HepG2 (cell line): ENCODE data around the gene CORO1C. TPM values are rescaled to one million over a fixed set of nuclear protein-coding genes. Genes with fewer than 3 reads are reported as not detected.

Experiments used
- AKAP8 ChIP-seq: sonication (generic); formaldehyde crosslinking; IDR thresholded peaks from 2 replicates; pipeline ENCODE4 v1.5.1; 2020; ENCODE audit warnings: mild to moderate bottlenecking, missing genetic modification reagents
- ARID2 ChIP-seq: sonication (generic); formaldehyde crosslinking; IDR thresholded peaks from 2 replicates; pipeline ENCODE4 v1.8.1; 2022; ENCODE audit warnings: mild to moderate bottlenecking, missing genetic modification reagents, borderline replicate concordance
- CAMTA2 ChIP-seq: sonication (generic); formaldehyde crosslinking; IDR thresholded peaks from 2 replicates; pipeline ENCODE4 v1.4.0; 2020; ENCODE audit warnings: mild to moderate bottlenecking, missing genetic modification reagents, borderline replicate concordance
- GFI1 ChIP-seq: sonication (generic); formaldehyde crosslinking; IDR thresholded peaks from 2 replicates; pipeline ENCODE4 v1.5.0; 2020; ENCODE audit warnings: missing genetic modification reagents, mild to moderate bottlenecking, borderline replicate concordance
- GTF2F1 ChIP-seq: fragments of 150-350 bp; IDR thresholded peaks from 2 replicates; pipeline ENCODE4 v1.6.1; 2014; ENCODE audit warnings: low read length
- HDAC2 ChIP-seq: sonication (generic); formaldehyde crosslinking; IDR thresholded peaks from 2 replicates; pipeline ENCODE4 v1.4.0; 2020; ENCODE audit warnings: missing genetic modification reagents
- JUN ChIP-seq: sonication (generic); formaldehyde crosslinking; IDR thresholded peaks from 2 replicates; pipeline ENCODE4 v1.4.0; 2020; ENCODE audit warnings: mild to moderate bottlenecking, missing genetic modification reagents
- JUND ChIP-seq: sonication (generic); formaldehyde crosslinking; IDR thresholded peaks from 2 replicates; pipeline ENCODE4 v1.8.0; 2022; ENCODE audit warnings: mild to moderate bottlenecking, missing genetic modification reagents
- ZNF329 ChIP-seq: sonication (generic); formaldehyde crosslinking; IDR thresholded peaks from 2 replicates; pipeline ENCODE4 v1.9.0; 2021; ENCODE audit warnings: low read depth, mild to moderate bottlenecking, missing genetic modification reagents
- ZNF446 ChIP-seq: sonication (generic); formaldehyde crosslinking; IDR thresholded peaks from 2 replicates; pipeline ENCODE4 v1.5.0; 2020; ENCODE audit warnings: mild to moderate bottlenecking, missing genetic modification reagents
- ZNF460 ChIP-seq: sonication (generic); formaldehyde crosslinking; IDR thresholded peaks from 2 replicates; pipeline ENCODE4 v1.5.1; 2020; ENCODE audit warnings: missing genetic modification reagents, mild to moderate bottlenecking, borderline replicate concordance
- ZNF615 ChIP-seq: sonication (generic); formaldehyde crosslinking; IDR thresholded peaks from 2 replicates; pipeline ENCODE4 v1.5.0; 2020; ENCODE audit warnings: mild to moderate bottlenecking, missing genetic modification reagents, borderline replicate concordance
- ZNF616 ChIP-seq: sonication (generic); formaldehyde crosslinking; IDR thresholded peaks from 2 replicates; pipeline ENCODE4 v1.5.0; 2020; ENCODE audit warnings: low read depth, mild to moderate bottlenecking, missing genetic modification reagents
- ZNF737 ChIP-seq: sonication (generic); formaldehyde crosslinking; IDR thresholded peaks from 2 replicates; pipeline ENCODE4 v1.5.0; 2020; ENCODE audit warnings: missing genetic modification reagents, mild to moderate bottlenecking, borderline replicate concordance
- ZNF75D ChIP-seq: sonication (generic); formaldehyde crosslinking; IDR thresholded peaks from 2 replicates; pipeline ENCODE4 v1.8.1; 2023; ENCODE audit warnings: missing genetic modification reagents, mild to moderate bottlenecking, borderline replicate concordance
- polyA plus RNA-seq, 8 experiments: library from polyadenylated mRNA; depleted of rRNA in 3 of 8; stranded (reverse) in 7 of 8; unstranded in 1 of 8; fragments of >200 nt; fragmentation: Illumina TruSeq in 4 of 8; extraction: Trizol in 4 of 8; gene quantifications; 2 replicates each; pipeline versions ENCODE4 v1.2.1 to v1.2.3, GENCODE V29; 2011 to 2016; ENCODE audit warnings: low read depth in 4 of 8, missing spikeins in 1 of 8, mixed read lengths in 1 of 8; ENCODE audit not compliant: insufficient read depth in 1 of 8
- total RNA-seq, 5 experiments: library from RNA; depleted of rRNA; stranded (reverse); fragments of >200 nt; fragmentation: Illumina TruSeq; extraction: Trizol; gene quantifications; 2 replicates each; pipeline ENCODE4 v1.2.3, GENCODE V29; 2016; ENCODE audit warnings: low read depth in 1 of 5
- TF ChIP-seq, protein P1 (sequence below): sonication (generic); formaldehyde crosslinking; IDR thresholded peaks from 2 replicates; pipeline ENCODE4 v1.4.0; 2020; ENCODE audit warnings: mild to moderate bottlenecking, missing genetic modification reagents
- TF ChIP-seq, protein P2 (sequence below): sonication (generic); formaldehyde crosslinking; IDR thresholded peaks from 2 replicates; pipeline ENCODE4 v1.8.1; 2022; ENCODE audit warnings: mild to moderate bottlenecking, missing genetic modification reagents
- TF ChIP-seq, protein P3 (sequence below), 2 experiments: fragments of 450-650 bp in 1 of 2; sonication (generic) in 1 of 2; formaldehyde crosslinking; IDR thresholded peaks; 2 replicates each; pipeline versions ENCODE4 v1.5.0 to v1.8.0; 2020 to 2022; ENCODE audit warnings: mild to moderate bottlenecking in 1 of 2, missing genetic modification reagents in 1 of 2
- TF ChIP-seq, protein P4 (sequence below): sonication (generic); formaldehyde crosslinking; IDR thresholded peaks from 2 replicates; pipeline ENCODE4 v1.8.0; 2022; ENCODE audit warnings: mild to moderate bottlenecking, missing genetic modification reagents
- TF ChIP-seq, protein P5 (sequence below): sonication (generic); formaldehyde crosslinking; IDR thresholded peaks from 2 replicates; pipeline ENCODE4 v1.5.0; 2020; ENCODE audit warnings: mild to moderate bottlenecking, missing genetic modification reagents
- TF ChIP-seq, protein P6 (sequence below): sonication (generic); formaldehyde crosslinking; IDR thresholded peaks from 2 replicates; pipeline ENCODE4 v1.4.0; 2020; ENCODE audit warnings: missing genetic modification reagents

CORO1C gene
- total and polyA plus RNA-seq, 2 of the 13 experiments (the other 11 are each of a cell fraction or from before 2014, with no cell fraction given), result 73.7 to 131 TPM

DNA sequence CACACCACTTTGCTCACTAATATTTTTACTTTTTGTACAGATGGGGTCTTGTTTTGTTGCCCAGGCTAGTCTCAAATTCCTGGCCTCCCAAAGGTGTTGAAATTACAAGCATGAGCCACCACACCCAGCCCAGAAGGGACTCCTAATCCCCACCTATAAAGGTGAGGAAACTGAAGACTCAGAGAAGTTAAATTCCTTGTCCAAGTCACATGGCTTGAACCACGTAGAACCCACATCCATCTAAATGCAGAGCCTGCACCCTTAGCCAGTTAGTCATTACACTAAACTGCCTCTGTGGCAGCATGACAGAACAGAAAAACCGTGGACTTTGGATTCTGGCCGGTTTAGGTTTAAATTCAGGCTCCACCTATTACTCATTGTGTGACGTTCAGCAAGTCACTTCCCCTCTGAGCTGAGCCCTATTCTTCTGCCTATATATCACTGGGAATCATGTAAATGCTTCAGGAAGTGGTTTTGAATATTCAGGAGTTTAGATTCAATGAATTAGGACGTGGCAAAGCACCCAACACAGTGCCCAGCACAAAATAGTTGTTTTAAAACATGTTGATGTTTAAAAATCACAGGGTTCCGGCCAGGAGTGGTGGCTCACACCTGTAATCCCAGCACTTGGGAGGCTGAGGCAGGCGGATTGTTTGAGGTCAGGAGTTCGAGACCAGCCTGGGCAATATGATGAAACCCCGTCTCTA, 3.0 kb upstream of the CORO1C start (continued):
- TF ChIP-seq, protein P1, sequence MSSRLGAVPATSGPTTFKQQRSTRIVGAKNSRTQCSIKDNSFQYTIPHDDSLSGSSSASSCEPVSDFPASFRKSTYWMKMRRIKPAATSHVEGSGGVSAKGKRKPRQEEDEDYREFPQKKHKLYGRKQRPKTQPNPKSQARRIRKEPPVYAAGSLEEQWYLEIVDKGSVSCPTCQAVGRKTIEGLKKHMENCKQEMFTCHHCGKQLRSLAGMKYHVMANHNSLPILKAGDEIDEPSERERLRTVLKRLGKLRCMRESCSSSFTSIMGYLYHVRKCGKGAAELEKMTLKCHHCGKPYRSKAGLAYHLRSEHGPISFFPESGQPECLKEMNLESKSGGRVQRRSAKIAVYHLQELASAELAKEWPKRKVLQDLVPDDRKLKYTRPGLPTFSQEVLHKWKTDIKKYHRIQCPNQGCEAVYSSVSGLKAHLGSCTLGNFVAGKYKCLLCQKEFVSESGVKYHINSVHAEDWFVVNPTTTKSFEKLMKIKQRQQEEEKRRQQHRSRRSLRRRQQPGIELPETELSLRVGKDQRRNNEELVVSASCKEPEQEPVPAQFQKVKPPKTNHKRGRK (CRISPR knock-in tag), result no peak
- TF ChIP-seq ARID2 (peak; percentile 63; the same call in 1 of the 2 replicates), ZNF737 (CRISPR knock-in tag) (no peak), ZNF329 (CRISPR knock-in tag) (no peak), ZNF460 (CRISPR knock-in tag) (peak; percentile 83; the same call in 1 of the 2 replicates), ZNF446 (no peak), ZNF616 (CRISPR knock-in tag) (no peak), GTF2F1 (peak; percentile 62; the same call in 1 of the 2 replicates), ZNF75D (no peak), JUND (no peak), ZNF615 (CRISPR knock-in tag) (no peak), AKAP8 (CRISPR knock-in tag) (no peak), JUN (CRISPR knock-in tag) (no peak), GFI1 (CRISPR knock-in tag) (no peak), HDAC2 (peak; percentile 44; the same call in 1 of the 2 replicates), CAMTA2 (CRISPR knock-in tag) (no peak)
- TF ChIP-seq, protein P2, sequence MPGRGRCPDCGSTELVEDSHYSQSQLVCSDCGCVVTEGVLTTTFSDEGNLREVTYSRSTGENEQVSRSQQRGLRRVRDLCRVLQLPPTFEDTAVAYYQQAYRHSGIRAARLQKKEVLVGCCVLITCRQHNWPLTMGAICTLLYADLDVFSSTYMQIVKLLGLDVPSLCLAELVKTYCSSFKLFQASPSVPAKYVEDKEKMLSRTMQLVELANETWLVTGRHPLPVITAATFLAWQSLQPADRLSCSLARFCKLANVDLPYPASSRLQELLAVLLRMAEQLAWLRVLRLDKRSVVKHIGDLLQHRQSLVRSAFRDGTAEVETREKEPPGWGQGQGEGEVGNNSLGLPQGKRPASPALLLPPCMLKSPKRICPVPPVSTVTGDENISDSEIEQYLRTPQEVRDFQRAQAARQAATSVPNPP (CRISPR knock-in tag), result no peak
- TF ChIP-seq, protein P3, sequence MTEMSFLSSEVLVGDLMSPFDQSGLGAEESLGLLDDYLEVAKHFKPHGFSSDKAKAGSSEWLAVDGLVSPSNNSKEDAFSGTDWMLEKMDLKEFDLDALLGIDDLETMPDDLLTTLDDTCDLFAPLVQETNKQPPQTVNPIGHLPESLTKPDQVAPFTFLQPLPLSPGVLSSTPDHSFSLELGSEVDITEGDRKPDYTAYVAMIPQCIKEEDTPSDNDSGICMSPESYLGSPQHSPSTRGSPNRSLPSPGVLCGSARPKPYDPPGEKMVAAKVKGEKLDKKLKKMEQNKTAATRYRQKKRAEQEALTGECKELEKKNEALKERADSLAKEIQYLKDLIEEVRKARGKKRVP (CRISPR knock-in tag; IDR thresholded peaks at IDR 0.05), result peak in 1 of 2 experiments; percentile 70; a peak in 2 of 4 replicates
- TF ChIP-seq, protein P4, sequence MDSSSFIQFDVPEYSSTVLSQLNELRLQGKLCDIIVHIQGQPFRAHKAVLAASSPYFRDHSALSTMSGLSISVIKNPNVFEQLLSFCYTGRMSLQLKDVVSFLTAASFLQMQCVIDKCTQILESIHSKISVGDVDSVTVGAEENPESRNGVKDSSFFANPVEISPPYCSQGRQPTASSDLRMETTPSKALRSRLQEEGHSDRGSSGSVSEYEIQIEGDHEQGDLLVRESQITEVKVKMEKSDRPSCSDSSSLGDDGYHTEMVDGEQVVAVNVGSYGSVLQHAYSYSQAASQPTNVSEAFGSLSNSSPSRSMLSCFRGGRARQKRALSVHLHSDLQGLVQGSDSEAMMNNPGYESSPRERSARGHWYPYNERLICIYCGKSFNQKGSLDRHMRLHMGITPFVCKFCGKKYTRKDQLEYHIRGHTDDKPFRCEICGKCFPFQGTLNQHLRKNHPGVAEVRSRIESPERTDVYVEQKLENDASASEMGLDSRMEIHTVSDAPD (CRISPR knock-in tag), result no peak
- TF ChIP-seq, protein P5, sequence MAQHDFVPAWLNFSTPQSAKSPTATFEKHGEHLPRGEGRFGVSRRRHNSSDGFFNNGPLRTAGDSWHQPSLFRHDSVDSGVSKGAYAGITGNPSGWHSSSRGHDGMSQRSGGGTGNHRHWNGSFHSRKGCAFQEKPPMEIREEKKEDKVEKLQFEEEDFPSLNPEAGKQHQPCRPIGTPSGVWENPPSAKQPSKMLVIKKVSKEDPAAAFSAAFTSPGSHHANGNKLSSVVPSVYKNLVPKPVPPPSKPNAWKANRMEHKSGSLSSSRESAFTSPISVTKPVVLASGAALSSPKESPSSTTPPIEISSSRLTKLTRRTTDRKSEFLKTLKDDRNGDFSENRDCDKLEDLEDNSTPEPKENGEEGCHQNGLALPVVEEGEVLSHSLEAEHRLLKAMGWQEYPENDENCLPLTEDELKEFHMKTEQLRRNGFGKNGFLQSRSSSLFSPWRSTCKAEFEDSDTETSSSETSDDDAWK (CRISPR knock-in tag), result no peak
- TF ChIP-seq, protein P6, sequence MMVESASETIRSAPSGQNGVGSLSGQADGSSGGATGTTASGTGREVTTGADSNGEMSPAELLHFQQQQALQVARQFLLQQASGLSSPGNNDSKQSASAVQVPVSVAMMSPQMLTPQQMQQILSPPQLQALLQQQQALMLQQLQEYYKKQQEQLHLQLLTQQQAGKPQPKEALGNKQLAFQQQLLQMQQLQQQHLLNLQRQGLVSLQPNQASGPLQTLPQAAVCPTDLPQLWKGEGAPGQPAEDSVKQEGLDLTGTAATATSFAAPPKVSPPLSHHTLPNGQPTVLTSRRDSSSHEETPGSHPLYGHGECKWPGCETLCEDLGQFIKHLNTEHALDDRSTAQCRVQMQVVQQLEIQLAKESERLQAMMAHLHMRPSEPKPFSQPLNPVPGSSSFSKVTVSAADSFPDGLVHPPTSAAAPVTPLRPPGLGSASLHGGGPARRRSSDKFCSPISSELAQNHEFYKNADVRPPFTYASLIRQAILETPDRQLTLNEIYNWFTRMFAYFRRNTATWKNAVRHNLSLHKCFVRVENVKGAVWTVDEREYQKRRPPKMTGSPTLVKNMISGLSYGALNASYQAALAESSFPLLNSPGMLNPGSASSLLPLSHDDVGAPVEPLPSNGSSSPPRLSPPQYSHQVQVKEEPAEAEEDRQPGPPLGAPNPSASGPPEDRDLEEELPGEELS (CRISPR knock-in tag), result no peak
